GM18867 (cell line): ENCODE measurements around the gene ENAH.

ENCODE experiments used
- ATAC-seq: cut with Tn5 transposase; IDR thresholded peaks from one replicate; pipeline ENCODE4 v1.9.1; 2021; ENCODE audit warnings: mild to moderate bottlenecking, moderate library complexity; ENCODE audit not compliant: unreplicated experiment

The ENAH gene

GRCh38 chr1:225462714-225463574 lies 190.0 kb downstream of the ENAH start:
- ATAC-seq, result no peak

- ATAC-seq, result no peak
Observed at GRCh38 chr1:225462429-225462713, 190.6 kb downstream of the ENAH start.

- ATAC-seq, result no peak
Observed at GRCh38 chr1:225461533-225462428, 191.1 kb downstream of the ENAH start.

GRCh38 chr1:225460737-225461532 lies 192.0 kb downstream of the ENAH start:
- no peak for ATAC-seq

- ATAC-seq, result no peak
Observed at GRCh38 chr1:225460021-225460736, 192.7 kb downstream of the ENAH start.

GRCh38 chr1:225458222-225458631 lies 194.7 kb downstream of the ENAH start:
- no peak for ATAC-seq

- peak; percentile 91 for ATAC-seq
Observed at GRCh38 chr1:225454733-225455132, 198.2 kb downstream of the ENAH start.

- peak; percentile 33 for ATAC-seq
Observed at GRCh38 chr1:225453797-225454648, 198.9 kb downstream of the ENAH start.

- ATAC-seq, result no peak
Observed at GRCh38 chr1:225451840-225452515, 200.9 kb downstream of the ENAH start.

GRCh38 chr1:225451340-225451739 lies 201.6 kb downstream of the ENAH start:
- ATAC-seq, result no peak

- ATAC-seq, result no peak
Observed at GRCh38 chr1:225450491-225451191, 202.3 kb downstream of the ENAH start.

GRCh38 chr1:225449774-225450173 lies 203.1 kb downstream of the ENAH start:
- ATAC-seq, result no peak

- no peak for ATAC-seq
Observed at GRCh38 chr1:225449261-225449660, 203.7 kb downstream of the ENAH start.

- no peak for ATAC-seq
Observed at GRCh38 chr1:225448146-225448805, 204.6 kb downstream of the ENAH start.

- ATAC-seq, result no peak
Observed at GRCh38 chr1:225447650-225448089, 205.3 kb downstream of the ENAH start.

GRCh38 chr1:225446981-225447615 lies 205.8 kb downstream of the ENAH start:
- no peak for ATAC-seq

- no peak for ATAC-seq
Observed at GRCh38 chr1:225446595-225446960, 206.3 kb downstream of the ENAH start.
